GM18870 (cell line): ENCODE results near the gene CSMD2.

Source experiments
- ATAC-seq: cut with Tn5 transposase; IDR thresholded peaks from one replicate; pipeline ENCODE4 v1.9.1; 2021; ENCODE audit warnings: moderate library complexity; ENCODE audit not compliant: unreplicated experiment

The CSMD2 gene

DNA sequence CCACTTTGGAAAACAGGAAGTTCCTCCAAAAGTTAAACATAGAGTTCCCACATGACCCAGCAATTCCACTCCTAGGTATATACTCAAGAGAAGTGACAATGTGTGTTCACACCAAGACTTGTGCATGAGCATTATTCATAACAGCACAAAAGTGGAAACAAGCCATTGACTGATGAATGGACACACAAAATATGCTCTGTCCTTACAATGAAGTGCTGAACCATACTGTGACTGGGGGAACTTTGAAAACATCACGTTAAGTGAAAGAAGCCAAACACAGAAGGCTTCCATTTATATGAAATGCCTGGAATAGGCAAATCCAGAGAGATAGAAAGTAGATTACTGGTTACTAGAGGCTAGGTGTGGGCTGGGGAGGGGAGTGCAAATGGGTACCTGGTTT, 542.3 kb downstream of the CSMD2 start:
- ATAC-seq, result no peak

DNA sequence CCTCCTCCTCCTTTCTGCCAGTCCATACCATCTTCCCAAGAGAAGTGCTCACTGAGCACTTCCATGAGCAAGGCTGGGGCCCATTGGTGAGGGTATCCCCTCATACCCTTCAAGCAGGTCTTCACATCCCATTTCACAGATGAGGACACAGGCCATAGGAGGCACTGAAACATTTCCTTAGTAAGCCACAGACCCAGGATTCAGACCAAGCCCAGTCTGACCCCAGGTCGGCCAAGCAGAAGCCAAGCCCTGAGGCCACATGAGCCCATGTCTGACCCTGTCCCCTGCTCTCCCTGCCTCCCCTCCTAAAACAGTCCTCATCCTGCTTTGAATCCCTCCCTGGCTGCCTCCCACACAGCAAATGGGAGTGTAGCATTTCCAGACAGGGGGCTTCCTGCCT, 546.4 kb downstream of the CSMD2 start:
- ATAC-seq, result no peak

DNA sequence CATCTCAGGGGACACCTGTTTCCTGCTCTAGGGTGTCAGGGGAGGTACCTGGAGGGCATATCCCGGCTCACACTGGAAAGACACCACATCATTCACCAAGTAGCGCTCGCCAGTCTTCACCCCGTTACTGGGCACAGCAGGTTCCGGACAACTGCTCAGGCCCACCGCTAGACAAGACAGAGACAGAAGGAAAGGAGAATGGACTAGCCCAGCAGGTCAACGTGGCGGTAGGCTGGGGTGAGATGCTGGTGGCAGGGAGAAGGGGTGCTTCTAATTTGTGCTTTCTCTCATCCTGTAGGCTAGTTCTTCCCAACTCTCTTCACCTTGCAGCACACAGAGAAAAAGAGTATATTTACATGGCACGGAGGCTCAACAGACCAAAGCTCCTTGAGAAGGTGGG, 547.6 kb downstream of the CSMD2 start:
- no peak for ATAC-seq

DNA sequence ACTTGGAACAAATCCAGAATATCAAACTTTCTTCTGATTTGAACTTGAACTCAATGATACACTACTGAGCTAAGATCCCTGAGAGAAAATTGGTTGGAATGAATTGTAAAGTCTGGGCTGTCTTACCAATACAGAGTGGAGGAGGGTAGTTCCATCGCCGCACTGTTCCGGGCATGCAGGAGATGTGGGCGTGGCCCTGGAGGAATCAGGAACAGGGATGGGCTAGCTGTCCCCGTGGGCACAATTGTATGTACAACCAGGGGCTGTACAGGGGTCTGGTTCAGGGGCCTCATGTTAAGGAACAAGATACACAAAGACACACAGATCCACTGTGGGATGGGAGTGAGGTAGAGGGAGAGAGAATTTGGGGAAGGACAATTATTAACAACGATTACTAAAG, 548.2 kb downstream of the CSMD2 start:
- no peak for ATAC-seq

DNA sequence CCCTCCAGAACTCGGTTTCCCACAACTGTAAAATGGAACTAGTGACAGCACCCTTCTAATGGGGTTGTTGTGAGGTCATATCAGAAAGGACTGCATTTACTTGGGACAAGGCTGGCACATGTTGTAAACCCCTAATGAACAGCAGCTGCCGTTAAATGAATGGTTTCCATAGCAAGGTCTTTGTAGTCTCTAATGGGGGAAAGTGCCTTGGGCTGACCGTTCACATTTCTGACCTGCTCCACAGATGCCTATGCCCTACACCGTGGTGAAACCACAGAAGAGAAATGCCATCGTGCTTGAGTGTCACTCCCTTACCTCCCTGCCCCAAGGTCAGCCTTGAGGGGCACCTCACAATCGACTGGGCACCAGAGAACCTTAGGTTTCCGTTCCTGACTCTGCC, 549.5 kb downstream of the CSMD2 start:
- ATAC-seq, result no peak

DNA sequence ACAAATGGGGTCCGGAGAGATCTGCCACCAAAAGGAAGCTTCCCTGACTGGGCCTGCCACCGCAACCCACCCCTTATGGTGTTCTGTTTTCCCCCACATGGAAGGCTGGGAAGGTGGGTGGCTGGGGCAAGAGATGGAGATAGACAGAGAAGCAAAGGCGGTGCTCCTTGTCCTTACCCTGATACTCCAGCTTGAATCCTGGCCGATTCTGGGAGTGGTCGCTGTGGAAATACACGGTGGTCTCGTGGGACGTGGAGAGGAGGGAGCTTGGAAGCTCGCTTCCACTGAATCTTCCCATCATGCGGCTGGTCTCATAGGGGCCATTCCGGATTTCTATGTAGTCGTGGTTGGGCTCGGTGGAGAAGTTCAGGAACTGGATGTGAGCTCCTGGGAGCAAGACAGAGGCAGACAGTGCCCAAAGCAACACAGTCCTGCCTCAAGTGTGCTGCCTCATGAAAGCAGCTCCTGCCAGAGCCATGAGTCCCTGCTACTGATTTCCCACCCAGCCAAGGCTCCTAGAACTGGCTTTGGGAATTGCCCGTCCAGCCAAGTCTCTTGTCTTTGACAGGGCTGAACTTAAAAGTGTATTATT, 554.1 kb downstream of the CSMD2 start:
- ATAC-seq, result no peak

DNA sequence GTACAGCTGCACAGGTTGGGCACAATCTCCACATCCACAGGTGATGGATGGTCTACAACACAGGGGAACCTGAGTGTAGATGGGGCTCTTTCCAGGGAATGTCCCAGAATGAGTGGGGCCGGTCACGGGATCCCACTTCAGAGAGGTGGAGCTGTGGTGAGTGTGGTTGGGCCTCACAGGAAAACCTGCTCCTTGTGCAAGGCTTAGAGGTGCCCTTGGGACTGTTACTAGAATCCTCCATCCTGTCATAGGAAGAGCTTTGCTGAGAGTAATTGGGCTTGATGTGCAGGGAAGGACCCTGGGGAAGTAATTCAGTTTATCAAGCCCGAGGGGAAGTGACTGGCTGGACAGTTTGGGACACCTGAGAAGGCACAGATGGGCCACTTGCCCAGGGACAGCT, 554.6 kb downstream of the CSMD2 start:
- no peak for ATAC-seq

DNA sequence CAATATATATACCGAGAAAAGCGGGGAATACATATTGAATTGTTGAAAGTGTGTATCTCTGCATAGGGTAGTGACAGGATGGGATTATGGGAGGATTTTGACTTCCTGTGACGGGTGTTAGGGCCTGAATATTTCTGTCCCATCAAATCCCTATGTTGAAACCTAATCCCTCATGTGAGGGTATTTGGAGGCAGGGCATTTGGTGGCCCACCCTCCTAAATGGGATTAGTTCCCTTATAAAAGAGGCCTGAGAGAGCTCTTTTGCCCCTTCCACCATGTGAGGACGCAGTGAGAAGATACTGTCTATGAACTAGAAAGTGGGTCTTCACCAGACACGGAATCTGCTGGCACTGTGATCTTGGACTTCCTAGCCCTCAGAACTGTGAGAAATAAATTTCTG, 555.3 kb downstream of the CSMD2 start:
- ATAC-seq, result no peak

DNA sequence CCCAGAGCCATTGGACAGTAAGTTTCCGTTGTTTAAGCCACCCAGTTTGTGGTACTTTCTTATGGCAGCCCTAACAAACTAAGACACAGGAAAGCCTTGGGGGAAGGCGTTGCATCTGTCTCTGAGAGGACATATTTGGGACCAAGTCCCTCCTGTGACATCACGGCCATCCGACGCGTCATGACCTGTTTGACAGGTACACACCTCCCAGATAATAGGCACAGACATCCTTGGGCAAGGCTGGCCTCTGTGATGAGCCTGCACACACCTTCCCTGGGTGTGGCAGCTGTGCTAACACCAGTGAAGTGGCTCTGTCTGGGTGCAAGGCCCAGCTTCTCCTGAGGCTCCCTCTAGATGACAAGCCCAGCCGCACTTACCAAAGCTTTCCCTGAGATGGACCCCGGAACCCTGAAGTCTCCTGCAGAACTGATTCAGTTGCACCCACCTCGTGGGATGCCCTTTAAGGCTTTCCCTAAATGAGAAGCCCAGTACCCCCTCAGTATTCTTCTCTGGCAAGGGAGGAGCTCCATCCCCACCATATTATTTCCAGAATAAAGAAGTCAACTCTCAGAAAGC, 556.1 kb downstream of the CSMD2 start:
- ATAC-seq, result no peak

DNA sequence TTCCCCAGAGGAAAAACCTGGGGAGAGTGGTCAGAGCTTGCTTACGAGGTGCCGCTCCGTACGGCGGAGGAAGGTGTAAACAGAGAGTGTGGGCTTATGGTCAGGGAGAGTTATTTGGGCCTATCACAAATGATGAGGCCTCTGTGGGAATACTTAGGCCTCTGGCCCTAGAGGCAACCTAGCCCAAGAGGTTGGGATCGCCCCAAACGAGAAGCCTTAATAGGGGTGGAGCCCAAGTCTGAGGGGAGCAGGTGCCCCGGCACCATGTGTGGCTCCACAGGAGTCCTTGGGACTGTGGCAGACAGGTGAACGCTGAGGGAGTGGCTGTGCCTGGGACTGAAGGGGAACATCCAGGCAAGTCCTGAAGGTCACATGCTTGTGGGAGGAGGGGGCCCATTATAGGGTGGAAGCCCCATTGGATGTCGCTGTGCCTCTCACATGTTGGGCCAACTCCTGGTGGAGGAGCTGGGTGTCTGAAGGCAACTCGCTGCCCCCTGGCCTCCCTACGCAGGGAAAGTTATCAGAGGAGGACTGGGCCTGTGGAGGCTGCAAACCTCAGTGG, 557.5 kb downstream of the CSMD2 start:
- ATAC-seq, result no peak

DNA sequence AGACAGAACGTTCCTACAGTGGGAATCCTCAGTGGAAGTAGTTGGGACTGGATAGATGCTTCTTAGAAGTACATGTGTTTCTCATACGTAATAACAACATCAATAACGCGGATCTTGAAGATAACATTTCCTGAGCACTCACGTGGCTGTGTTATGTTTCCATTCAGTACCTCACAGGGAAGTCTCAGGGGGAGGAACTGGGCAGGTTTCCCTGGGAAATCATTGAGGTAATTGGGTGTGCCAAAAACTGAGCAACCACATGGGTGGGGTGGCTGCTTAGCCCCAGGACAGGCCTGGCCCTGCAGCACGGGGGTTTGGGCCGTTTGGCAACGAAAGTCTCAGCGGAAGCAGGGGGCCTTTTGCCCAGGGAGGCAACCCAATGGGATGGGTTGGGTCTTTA, 558.8 kb downstream of the CSMD2 start:
- ATAC-seq, result no peak

DNA sequence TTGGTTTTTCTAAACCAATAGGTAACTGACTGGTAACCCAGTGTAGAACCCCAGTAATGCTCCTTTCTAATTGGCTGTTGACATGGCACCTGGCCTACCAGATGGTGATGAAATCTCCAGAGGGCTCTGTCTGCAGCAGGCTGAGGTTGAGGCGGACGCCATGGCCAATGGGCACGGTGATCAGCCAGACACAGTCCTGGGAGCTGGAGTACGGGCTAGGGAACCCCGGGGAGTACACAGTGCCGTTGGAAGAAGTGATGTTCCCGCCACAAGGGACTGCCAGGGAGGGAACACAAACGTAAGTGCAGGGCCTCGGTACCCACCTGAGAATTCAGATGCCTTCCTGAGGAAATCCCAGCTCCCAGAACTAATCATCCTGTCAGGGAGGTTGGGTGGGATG, 562.8 kb downstream of the CSMD2 start:
- no peak for ATAC-seq

DNA sequence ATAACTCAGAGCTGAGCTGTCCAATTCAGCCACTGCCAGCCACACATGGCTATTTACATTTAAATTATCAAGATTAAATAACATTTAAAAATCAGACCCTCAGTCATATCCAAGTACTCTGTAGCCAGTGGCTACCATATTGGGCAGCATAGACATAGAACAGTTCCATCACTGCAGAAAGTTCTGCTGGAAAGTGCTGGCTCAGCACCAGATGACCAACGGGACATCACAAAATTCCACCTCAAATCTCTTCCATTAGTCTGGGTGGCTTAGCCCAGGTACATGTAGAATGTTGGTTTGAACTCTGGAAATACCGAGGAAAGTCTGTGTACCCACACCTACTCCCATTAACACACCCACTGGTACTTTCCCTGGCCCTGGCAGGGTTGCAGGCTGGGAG, 563.3 kb downstream of the CSMD2 start:
- ATAC-seq, result no peak

DNA sequence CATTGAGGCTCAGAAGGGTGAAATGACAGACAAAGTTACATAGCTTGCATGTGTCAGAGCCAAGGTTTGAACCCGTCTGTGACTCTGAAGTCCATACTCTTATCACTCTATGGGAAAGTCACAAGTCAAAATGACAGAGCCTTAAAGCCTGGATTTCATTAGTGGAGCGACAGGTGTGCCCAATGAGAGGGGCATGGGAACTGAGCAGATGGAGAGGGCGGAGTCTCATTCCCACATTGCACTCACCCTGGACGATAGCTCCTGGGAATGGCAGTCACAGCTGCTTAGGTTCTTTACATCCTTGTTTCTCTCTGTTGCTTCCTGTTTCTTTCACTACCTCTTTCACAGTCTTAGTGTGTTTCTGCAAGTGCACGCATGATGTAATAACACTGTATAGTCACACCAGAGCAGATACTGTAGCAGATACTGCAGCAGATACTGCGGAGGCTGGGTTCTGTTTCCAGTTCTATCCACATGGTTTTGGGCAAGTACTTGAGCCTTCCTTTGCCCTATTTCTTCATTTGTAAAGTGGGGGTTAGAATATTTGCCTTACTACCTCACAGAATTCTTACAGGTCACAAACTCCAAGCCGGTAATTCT, 565.4 kb downstream of the CSMD2 start:
- no peak for ATAC-seq

DNA sequence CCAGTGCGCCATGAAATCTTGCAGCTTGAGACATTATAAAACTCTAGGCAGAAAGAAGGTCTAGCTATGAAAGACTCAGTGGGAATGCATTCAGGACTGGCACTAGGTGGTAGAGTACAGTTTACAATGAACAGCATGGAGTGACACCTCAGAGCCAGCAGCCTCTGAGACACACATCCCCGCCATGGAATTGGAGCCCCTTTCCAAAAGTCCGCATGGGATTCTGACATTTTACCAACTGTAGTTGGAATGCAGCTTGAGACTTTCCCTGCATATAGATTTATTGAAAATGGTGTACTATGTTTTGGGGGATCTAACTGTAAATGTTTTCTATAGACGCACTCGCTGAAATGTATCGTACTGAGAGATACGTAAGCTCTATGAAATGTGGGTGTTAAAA, 576.3 kb downstream of the CSMD2 start:
- no peak for ATAC-seq

DNA sequence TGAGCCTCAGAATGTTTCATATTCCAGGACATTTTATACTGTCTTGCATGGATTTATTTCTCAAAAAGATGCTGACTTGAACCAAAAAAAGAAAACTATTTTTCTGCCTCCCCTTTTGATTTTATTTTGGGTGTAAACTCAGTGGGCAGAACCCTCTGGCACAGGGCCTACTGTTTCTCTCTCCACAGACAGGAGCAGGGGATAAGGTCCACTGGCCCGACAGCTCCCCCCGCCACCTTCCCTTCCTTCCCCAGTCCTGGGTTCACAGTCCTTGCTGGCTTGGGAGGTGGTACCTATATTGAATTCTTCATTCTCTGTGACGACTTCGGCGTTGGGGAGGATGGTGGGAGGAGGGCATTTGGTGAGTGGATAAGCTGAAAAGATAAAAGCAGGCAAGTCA, 578.2 kb downstream of the CSMD2 start:
- ATAC-seq, result no peak

DNA sequence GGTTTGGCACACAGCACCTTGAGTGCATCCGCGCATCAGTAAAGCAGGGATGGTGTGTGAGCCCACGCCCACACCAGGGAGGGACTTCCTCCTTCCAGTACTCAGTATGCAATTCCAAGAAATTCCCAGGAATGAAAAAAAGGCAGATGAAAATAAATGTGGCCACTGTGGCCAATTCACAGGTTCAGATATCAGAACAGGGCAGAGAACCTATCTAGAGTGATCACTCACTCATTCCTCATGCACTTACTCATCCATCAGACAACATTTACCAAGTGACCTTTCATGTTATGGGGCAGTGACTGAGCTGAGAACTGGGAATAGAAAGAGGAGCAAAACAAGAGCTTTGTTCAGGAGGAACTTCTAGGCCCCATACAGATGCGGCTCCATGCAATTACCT, 578.9 kb downstream of the CSMD2 start:
- no peak for ATAC-seq

DNA sequence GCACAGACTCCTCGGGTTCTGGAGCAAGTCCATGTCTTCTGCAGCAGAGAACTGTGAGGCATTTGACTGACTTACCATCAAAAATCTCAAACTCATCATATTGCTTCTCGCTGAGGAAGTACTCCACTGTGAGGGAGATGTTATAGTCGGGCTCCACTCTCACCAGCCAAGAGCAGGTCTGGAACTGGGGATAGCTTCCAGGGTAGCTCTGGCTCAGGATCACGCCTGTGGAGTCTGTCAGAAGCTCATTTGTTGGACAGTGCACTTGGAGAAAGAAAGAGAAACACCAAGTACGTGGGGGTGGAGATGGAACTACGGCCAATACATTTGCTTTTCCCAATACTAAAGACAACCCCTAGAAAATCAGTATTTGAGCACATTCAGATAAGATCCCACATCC, 581.5 kb downstream of the CSMD2 start:
- no peak for ATAC-seq

DNA sequence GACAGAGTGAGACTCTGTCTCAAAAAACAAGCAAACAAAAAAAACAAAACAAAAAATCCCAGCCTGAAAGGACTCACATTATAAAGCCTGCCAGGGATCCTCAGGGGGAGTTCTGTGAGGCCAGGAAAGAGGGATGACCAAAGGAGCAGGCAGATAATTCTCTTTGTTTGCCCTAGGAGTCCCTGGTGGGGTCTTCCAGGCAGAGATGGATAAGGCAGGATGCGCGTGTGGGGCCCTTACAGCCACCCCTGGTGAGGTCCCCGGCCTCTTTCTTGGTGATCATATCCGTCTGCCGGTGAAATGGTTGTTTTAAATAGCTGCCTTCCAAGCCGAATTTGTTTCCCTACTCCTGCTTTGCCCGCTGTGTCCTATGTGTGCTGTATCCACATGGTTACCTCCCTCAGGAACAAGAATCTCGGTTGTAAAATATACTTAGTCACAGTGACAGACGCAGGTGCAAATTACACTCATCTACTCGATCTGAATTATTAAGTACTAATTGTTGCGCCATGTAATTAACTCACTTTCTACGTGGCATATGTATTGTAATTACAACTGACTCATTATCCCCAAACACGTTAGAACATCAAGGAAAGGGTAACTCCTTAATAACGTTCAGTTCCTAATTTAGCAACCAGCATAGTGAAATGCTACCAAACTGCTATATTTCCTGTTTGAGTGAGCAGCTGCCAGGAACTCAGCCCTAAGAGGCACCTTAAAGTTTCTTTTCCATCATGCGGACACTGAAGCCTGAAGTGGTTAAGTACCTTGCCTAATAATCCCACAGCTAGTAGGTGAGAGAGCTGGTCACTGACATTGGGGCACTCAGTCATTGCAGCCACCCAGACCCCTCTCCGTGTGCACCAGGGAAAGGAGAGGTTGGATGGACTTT, 586.2 kb downstream of the CSMD2 start:
- ATAC-seq, result no peak

DNA sequence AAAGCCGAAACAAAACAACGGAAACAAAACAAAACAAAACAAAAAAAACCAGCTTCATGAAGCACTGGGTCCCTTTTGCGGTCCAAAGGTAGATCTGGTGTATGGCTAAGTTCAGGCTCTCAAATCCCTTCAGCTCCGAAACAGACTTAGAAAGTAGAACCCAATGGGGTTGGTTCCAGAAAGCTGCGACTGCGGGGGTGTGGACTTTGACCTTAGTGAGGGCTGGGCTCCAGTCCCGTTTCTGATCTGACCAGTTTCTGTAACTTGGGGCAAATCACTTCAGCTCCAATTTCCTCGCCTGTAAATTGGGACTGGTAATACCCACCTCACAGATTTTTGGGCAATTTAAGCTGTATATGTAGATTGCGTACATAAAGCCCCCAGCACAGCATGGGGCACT, 587.4 kb downstream of the CSMD2 start:
- no peak for ATAC-seq

DNA sequence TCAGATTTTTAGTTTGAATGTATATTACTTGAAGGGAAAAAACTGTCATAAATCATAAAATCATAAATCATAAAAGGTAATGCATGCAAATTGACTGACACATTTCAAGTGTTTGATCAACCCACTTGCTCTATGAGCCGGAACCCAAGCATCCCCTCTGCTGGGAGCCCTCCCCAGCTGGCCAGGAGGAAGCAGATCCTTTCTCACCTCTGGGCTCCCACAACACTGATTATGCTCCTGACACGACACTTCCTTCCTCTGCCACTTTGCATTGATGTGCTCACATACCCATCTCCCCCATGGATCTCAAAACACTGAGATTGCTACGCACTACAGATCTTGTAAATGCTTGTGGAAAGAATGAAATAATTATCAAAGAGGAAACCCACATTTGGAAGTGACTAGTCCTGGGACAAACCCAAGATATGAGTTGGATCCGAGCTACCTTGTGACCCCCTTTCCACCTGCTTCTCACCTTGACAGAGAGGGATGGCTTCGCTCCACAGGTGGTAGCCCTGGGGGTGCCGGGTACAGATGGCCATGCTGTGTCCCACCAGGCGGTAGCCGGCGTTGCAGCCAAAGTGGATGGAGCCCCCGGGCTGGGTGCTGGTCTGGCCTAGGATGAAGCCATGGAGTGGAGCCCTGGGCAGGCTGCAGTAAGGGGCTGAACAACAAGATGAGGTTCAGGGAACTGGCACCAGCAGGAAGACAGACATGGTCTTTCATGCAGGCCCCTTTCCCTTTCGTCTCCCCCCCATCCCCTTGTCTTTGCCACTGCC, 588.0 kb downstream of the CSMD2 start:
- no peak for ATAC-seq
